ENCODE results near the gene TCF19.

DNA sequence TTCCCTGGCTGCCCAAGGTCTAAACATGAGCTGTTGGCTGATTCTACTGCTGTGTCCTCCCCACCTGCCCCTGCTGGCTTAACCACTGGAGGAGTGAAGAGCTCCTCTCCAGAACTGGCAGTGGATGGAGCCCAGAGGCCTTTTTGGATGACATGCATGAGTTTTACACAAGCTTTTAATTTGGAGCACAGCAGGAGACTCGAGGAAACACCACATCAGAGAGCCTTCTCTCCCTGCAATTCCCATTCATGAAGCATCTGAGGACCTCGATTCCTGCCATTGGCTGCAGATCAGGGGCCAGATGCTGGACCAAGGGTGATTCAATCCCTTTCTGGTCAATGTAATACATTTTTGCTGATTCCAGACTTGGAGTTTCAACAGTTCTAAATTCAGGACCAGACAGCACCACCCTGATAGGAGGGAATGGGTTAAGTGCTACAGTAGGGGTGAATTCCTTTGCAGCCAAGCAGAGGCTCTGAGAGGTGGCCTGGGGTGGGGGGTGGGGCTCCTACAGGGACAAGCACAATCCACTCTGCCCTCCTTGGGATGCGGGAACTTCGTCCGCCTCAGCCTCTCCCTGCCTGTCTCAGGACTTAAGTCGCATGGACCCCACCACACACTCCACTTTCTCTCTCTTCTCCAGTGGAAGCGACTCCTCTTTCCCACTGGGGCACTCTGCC, 44.4 kb upstream of the TCF19 start:
- TF ChIP-seq, protein P1, sequence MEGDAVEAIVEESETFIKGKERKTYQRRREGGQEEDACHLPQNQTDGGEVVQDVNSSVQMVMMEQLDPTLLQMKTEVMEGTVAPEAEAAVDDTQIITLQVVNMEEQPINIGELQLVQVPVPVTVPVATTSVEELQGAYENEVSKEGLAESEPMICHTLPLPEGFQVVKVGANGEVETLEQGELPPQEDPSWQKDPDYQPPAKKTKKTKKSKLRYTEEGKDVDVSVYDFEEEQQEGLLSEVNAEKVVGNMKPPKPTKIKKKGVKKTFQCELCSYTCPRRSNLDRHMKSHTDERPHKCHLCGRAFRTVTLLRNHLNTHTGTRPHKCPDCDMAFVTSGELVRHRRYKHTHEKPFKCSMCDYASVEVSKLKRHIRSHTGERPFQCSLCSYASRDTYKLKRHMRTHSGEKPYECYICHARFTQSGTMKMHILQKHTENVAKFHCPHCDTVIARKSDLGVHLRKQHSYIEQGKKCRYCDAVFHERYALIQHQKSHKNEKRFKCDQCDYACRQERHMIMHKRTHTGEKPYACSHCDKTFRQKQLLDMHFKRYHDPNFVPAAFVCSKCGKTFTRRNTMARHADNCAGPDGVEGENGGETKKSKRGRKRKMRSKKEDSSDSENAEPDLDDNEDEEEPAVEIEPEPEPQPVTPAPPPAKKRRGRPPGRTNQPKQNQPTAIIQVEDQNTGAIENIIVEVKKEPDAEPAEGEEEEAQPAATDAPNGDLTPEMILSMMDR (IDR thresholded peaks at IDR 0.05): no peak
- TF ChIP-seq POLR2AphosphoS5 (IDR thresholded peaks at IDR 0.05; ENCODE audit: low read depth, low read length): no peak
- TF ChIP-seq, protein P2, sequence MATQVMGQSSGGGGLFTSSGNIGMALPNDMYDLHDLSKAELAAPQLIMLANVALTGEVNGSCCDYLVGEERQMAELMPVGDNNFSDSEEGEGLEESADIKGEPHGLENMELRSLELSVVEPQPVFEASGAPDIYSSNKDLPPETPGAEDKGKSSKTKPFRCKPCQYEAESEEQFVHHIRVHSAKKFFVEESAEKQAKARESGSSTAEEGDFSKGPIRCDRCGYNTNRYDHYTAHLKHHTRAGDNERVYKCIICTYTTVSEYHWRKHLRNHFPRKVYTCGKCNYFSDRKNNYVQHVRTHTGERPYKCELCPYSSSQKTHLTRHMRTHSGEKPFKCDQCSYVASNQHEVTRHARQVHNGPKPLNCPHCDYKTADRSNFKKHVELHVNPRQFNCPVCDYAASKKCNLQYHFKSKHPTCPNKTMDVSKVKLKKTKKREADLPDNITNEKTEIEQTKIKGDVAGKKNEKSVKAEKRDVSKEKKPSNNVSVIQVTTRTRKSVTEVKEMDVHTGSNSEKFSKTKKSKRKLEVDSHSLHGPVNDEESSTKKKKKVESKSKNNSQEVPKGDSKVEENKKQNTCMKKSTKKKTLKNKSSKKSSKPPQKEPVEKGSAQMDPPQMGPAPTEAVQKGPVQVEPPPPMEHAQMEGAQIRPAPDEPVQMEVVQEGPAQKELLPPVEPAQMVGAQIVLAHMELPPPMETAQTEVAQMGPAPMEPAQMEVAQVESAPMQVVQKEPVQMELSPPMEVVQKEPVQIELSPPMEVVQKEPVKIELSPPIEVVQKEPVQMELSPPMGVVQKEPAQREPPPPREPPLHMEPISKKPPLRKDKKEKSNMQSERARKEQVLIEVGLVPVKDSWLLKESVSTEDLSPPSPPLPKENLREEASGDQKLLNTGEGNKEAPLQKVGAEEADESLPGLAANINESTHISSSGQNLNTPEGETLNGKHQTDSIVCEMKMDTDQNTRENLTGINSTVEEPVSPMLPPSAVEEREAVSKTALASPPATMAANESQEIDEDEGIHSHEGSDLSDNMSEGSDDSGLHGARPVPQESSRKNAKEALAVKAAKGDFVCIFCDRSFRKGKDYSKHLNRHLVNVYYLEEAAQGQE (IDR thresholded peaks at IDR 0.05; ENCODE audit: insufficient read depth in 1 of 2, low read depth in 2 of 2, low read length in 1 of 2): no peak
